Stomach (tissue), 4 donors: ENCODE results near the gene PLA2G4B.

Source experiments
- CTCF ChIP-seq, 7 experiments: fragments of 450-650 bp in 4 of 7; fragments of 200-600 bp in 3 of 7; sonication (generic) in 3 of 7; IDR thresholded peaks; one replicate each; pipeline ENCODE4 v1.5.1; 2016 to 2019; ENCODE audit warnings: antibody characterized with exemption in 7 of 7, control low read depth in 2 of 7, mild to moderate bottlenecking in 1 of 7
- EP300 ChIP-seq: sonication (generic); formaldehyde crosslinking; IDR thresholded peaks from one replicate; pipeline ENCODE4 v1.6.1; 2017; ENCODE audit warnings: antibody characterized with exemption
- POLR2A ChIP-seq, 4 donors: fragments of 450-650 bp; IDR thresholded peaks; one replicate each; pipeline ENCODE4 v1.6.1; 2016; ENCODE audit warnings: antibody characterized with exemption in 4 of 4, control low read depth in 2 of 4, mild to moderate bottlenecking in 1 of 4, moderate library complexity in 1 of 4
- POLR2AphosphoS5 ChIP-seq, 3 donors: sonication (generic); formaldehyde crosslinking; IDR thresholded peaks; one replicate each; pipeline ENCODE4 v1.6.1; 2016; ENCODE audit warnings: antibody characterized with exemption in 3 of 3

GRCh38 chr15:41887893-41888292 lies 49.2 kb downstream of the PLA2G4B start:
- TF ChIP-seq CTCF (IDR thresholded peaks at IDR 0.05) (no peak), POLR2A (IDR thresholded peaks at IDR 0.05) (no peak), POLR2AphosphoS5 (IDR thresholded peaks at IDR 0.05) (no peak), EP300 (no peak)
